Liver (tissue), 9 donors: ENCODE results near the gene HRG. TPM values are rescaled to one million over a fixed set of nuclear protein-coding genes. Genes with fewer than 3 reads are reported as not detected.

Source experiments
- DNase-seq: peaks from one replicate; pipeline ENCODE4 v3.0.0-alpha.2; 2017; ENCODE audit warnings: low spot score
- H3K27ac ChIP-seq, 2 donors: one replicate each; pipeline ENCODE4 v1.7.0; 2013; ENCODE audit warnings: inconsistent platforms in 2 of 2, low read length in 2 of 2, control low read depth in 1 of 2, low read depth in 1 of 2, mild to moderate bottlenecking in 1 of 2
- H3K27me3 ChIP-seq, 4 donors: one replicate each; pipeline versions ENCODE4 v1.6.1 to v1.7.0; 2013; ENCODE audit warnings: low read length in 3 of 4, inconsistent platforms in 1 of 4, mild to moderate bottlenecking in 1 of 4, moderate library complexity in 1 of 4; ENCODE audit not compliant: control insufficient read depth in 4 of 4, insufficient read depth in 4 of 4
- H3K36me3 ChIP-seq, 4 donors: one replicate each; pipeline versions ENCODE4 v1.6.1 to v1.7.0; 2013; ENCODE audit warnings: low read length in 3 of 4, mild to moderate bottlenecking in 3 of 4, low read depth in 1 of 4, moderate library complexity in 1 of 4; ENCODE audit not compliant: control insufficient read depth in 4 of 4, insufficient read depth in 3 of 4
- H3K4me1 ChIP-seq, 4 donors: one replicate each; pipeline versions ENCODE4 v1.6.1 to v1.7.0; 2013; ENCODE audit warnings: low read length in 3 of 4, mild to moderate bottlenecking in 3 of 4, moderate library complexity in 1 of 4; ENCODE audit not compliant: control insufficient read depth in 4 of 4, insufficient read depth in 4 of 4
- H3K4me3 ChIP-seq, 3 donors: one replicate each; pipeline versions ENCODE4 v1.6.1 to v1.7.0; 2013; ENCODE audit warnings: low read length in 3 of 3, control low read depth in 1 of 3, low read depth in 1 of 3, mild to moderate bottlenecking in 1 of 3
- H3K9ac ChIP-seq, 2 donors: one replicate each; pipeline ENCODE4 v1.7.0; 2013; ENCODE audit warnings: low read length in 2 of 2, mild to moderate bottlenecking in 2 of 2, moderate library complexity in 2 of 2, control low read depth in 1 of 2, low read depth in 1 of 2
- H3K9me3 ChIP-seq, 4 donors: one replicate each; pipeline versions ENCODE4 v1.6.1 to v1.7.0; 2013; ENCODE audit warnings: low read length in 3 of 4; ENCODE audit not compliant: control insufficient read depth in 4 of 4
- EGR1 ChIP-seq, 2 donors: IDR thresholded peaks; 2 replicates each; pipeline ENCODE4 v1.6.1; 2016 to 2018; ENCODE audit warnings: antibody characterized with exemption in 2 of 2, low read depth in 2 of 2
- FOXA1 ChIP-seq: IDR thresholded peaks from 2 replicates; pipeline ENCODE4 v1.6.1; 2016; ENCODE audit warnings: antibody characterized with exemption
- FOXA2 ChIP-seq: IDR thresholded peaks from 2 replicates; pipeline ENCODE4 v1.6.1; 2016; ENCODE audit warnings: antibody characterized with exemption
- GABPA ChIP-seq, 2 donors: IDR thresholded peaks in 1 of 2; conservative IDR thresholded peaks in 1 of 2; 2 replicates each; pipeline ENCODE4 v1.6.1; 2016; ENCODE audit warnings: antibody characterized with exemption in 2 of 2, mild to moderate bottlenecking in 1 of 2, moderate library complexity in 1 of 2
- HNF4A ChIP-seq, 2 donors: conservative IDR thresholded peaks; 2 replicates each; pipeline ENCODE4 v1.6.1; 2016; ENCODE audit warnings: antibody characterized with exemption in 2 of 2, mild to moderate bottlenecking in 2 of 2
- HNF4G ChIP-seq: IDR thresholded peaks from 2 replicates; pipeline ENCODE4 v1.6.1; 2016; ENCODE audit warnings: antibody characterized with exemption
- JUND ChIP-seq, 2 donors: IDR thresholded peaks; 2 replicates each; pipeline ENCODE4 v1.6.1; 2016; ENCODE audit warnings: antibody characterized with exemption in 2 of 2
- MAX ChIP-seq: IDR thresholded peaks from 2 replicates; pipeline ENCODE4 v1.6.1; 2016; ENCODE audit warnings: antibody characterized with exemption
- NR2F2 ChIP-seq: IDR thresholded peaks from 2 replicates; pipeline ENCODE4 v1.6.1; 2016; ENCODE audit warnings: antibody characterized with exemption
- RAD21 ChIP-seq, 2 donors: IDR thresholded peaks; 2 replicates each; pipeline ENCODE4 v1.6.1; 2016; ENCODE audit warnings: antibody characterized with exemption in 2 of 2, mild to moderate bottlenecking in 2 of 2
- RXRA ChIP-seq, 2 donors: IDR thresholded peaks; 2 replicates each; pipeline ENCODE4 v1.6.1; 2017 to 2018; ENCODE audit warnings: antibody characterized with exemption in 2 of 2, mild to moderate bottlenecking in 1 of 2
- SP1 ChIP-seq: IDR thresholded peaks from 2 replicates; pipeline ENCODE4 v1.6.1; 2018; ENCODE audit warnings: antibody characterized with exemption, mild to moderate bottlenecking
- TAF1 ChIP-seq: conservative IDR thresholded peaks from 2 replicates; pipeline ENCODE4 v1.6.1; 2016; ENCODE audit warnings: antibody characterized with exemption, mild to moderate bottlenecking
- YY1 ChIP-seq: IDR thresholded peaks from 2 replicates; pipeline ENCODE4 v1.6.1; 2016; ENCODE audit warnings: antibody characterized with exemption, mild to moderate bottlenecking
- WGBS: extraction: QIAGEN DNeasy Blood & Tissue Kit; methylation state at CpG from one replicate; pipeline ENCODE4 v1.1.7; 2013; 5-methylcytosine and 5-hydroxymethylcytosine counted together
- polyA plus RNA-seq, 2 donors: library from polyadenylated mRNA; stranded (reverse) in 1 of 2; unstranded in 1 of 2; fragments of 200-250 nt in 1 of 2; fragments of >200 nt in 1 of 2; fragmentation: Nextera tagmentation in 1 of 2; extraction: Ambion mirVana in 1 of 2; gene quantifications; one replicate each; pipeline versions ENCODE4 v1.2.1 to v1.2.3, GENCODE V29; 2013 to 2015
- total RNA-seq, 2 donors: library from RNA; depleted of rRNA; stranded (reverse); fragments of >200 nt; gene quantifications; one replicate each; pipeline ENCODE4 v1.2.3, GENCODE V29; 2014
- TF ChIP-seq, protein P1 (sequence below): IDR thresholded peaks from 2 replicates; pipeline ENCODE4 v1.6.1; 2016; ENCODE audit warnings: antibody characterized with exemption
- TF ChIP-seq, protein P2 (sequence below): IDR thresholded peaks from 2 replicates; pipeline ENCODE4 v1.6.1; 2016; ENCODE audit warnings: antibody characterized with exemption
- TF ChIP-seq, protein P3 (sequence below): fragments of 150-350 bp; IDR thresholded peaks from 2 replicates; pipeline ENCODE4 v1.5.1; 2017; ENCODE audit warnings: improper control_type of control experiment, low read depth, low read length; ENCODE audit not compliant: missing input control
- donor health status: healthy.
- donor health status: healthy.
- donor health status: healthy.
- donor health status: healthy.
- donor health status: healthy.

The HRG gene
- total and polyA plus RNA-seq, 4 donors = 41.8 to 837 (median 227) TPM

DNA sequence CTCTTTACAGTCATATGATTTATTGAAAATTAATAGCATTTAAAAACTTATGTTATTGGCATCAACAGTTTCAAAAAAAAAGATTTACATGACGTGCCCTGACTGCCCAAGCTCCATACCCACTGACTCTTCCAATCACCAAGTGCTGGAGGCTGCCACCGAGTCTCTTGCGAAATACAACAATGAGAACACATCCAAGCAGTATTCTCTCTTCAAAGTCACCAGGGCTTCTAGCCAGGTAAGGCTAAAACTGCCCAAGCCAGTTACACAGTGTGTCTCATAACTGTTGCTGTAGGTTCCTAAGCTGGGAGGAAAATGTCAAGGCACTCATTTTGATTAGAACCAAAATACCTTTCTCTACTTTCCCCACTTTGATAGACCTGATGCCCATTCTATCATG is 21.1 kb upstream of the HRG start:
- TF ChIP-seq HNF4A (conservative IDR thresholded peaks at IDR 0.05) (peak in 1 of 2 donors; percentile 11), FOXA2 (no peak)
- DNase-seq = no peak
- 49% methylated on average over 3 of the region's 3 CpGs for WGBS

GRCh38 chr3:186646106-186646505 is 19.7 kb upstream of the HRG start:
- Histone ChIP-seq H3K36me3 (peaks cover 0 to 52% (median 24%) of the 10 kb centered on the region in 4 donors), H3K4me1 (peaks cover 0 to 35% (median 18%) of the 10 kb centered on the region in 4 donors), H3K4me3 (no peak overlapping the region), H3K27me3 (no peaks in the 10 kb centered on the region), H3K27ac (no peak overlapping the region), H3K9ac (no peak overlapping the region), H3K9me3 (no peaks in the 10 kb centered on the region)
- WGBS = 96% methylated on average over 4 of the region's 4 CpGs
- DNase-seq = no peak
- TF ChIP-seq RXRA (IDR thresholded peaks at IDR 0.05) (no peak), SP1 (no peak), TAF1 (no peak), MAX (no peak), FOXA1 (no peak), GABPA (IDR thresholded peaks at IDR 0.05 in 1 of 2, conservative IDR thresholded peaks at IDR 0.05 in 1 of 2) (no peak)
- TF ChIP-seq, protein P1, sequence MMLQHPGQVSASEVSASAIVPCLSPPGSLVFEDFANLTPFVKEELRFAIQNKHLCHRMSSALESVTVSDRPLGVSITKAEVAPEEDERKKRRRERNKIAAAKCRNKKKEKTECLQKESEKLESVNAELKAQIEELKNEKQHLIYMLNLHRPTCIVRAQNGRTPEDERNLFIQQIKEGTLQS = no peak
- TF ChIP-seq, protein P2, sequence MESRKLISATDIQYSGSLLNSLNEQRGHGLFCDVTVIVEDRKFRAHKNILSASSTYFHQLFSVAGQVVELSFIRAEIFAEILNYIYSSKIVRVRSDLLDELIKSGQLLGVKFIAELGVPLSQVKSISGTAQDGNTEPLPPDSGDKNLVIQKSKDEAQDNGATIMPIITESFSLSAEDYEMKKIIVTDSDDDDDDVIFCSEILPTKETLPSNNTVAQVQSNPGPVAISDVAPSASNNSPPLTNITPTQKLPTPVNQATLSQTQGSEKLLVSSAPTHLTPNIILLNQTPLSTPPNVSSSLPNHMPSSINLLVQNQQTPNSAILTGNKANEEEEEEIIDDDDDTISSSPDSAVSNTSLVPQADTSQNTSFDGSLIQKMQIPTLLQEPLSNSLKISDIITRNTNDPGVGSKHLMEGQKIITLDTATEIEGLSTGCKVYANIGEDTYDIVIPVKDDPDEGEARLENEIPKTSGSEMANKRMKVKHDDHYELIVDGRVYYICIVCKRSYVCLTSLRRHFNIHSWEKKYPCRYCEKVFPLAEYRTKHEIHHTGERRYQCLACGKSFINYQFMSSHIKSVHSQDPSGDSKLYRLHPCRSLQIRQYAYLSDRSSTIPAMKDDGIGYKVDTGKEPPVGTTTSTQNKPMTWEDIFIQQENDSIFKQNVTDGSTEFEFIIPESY = no peak

More for the DNA sequence above, 21.1 kb upstream of the HRG start:
- Histone ChIP-seq H3K36me3 (peaks cover 0 to 44% (median 21%) of the 10 kb centered on the region in 4 donors), H3K4me1 (peaks cover 2 to 45% (median 26%) of the 10 kb centered on the region in 4 donors), H3K9ac (no peak overlapping the region), H3K27ac (no peak overlapping the region), H3K27me3 (no peaks in the 10 kb centered on the region), H3K4me3 (no peak overlapping the region), H3K9me3 (no peaks in the 10 kb centered on the region)

DNA sequence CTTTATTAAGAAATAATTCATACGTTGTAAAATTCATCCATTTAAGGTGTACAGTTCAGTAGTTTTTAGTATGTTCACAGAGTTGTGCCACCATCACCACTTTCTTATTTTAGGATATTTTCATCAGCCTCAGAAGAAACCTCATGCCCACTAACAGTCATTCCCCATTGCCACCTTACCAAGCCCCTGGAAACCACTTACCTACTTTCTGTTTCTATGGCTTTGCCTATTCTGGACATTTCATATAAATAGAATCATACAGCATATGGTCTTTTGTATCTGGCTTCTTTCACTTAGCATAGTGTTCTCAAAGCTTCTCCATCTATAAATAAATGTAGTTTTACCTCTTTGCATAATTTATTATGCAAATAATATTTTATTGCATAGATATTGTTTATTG is 19.0 kb upstream of the HRG start:
- H3K36me3 ChIP-seq = peaks cover 0 to 59% (median 31%) of the 10 kb centered on the region in 4 donors
- TF ChIP-seq RXRA (IDR thresholded peaks at IDR 0.05) (no peak), EGR1 (IDR thresholded peaks at IDR 0.05; ENCODE audit: low read depth in 2 of 2) (no peak), MAX (no peak), JUND (IDR thresholded peaks at IDR 0.05) (no peak), SP1 (no peak), GABPA (IDR thresholded peaks at IDR 0.05 in 1 of 2, conservative IDR thresholded peaks at IDR 0.05 in 1 of 2) (no peak), HNF4A (conservative IDR thresholded peaks at IDR 0.05) (no peak), NR2F2 (no peak), YY1 (no peak), RAD21 (IDR thresholded peaks at IDR 0.05) (no peak), TAF1 (no peak), FOXA1 (no peak), FOXA2 (no peak), HNF4G (no peak)
- TF ChIP-seq, protein P2 = no peak
- TF ChIP-seq, protein P1 = no peak
- TF ChIP-seq, protein P3, sequence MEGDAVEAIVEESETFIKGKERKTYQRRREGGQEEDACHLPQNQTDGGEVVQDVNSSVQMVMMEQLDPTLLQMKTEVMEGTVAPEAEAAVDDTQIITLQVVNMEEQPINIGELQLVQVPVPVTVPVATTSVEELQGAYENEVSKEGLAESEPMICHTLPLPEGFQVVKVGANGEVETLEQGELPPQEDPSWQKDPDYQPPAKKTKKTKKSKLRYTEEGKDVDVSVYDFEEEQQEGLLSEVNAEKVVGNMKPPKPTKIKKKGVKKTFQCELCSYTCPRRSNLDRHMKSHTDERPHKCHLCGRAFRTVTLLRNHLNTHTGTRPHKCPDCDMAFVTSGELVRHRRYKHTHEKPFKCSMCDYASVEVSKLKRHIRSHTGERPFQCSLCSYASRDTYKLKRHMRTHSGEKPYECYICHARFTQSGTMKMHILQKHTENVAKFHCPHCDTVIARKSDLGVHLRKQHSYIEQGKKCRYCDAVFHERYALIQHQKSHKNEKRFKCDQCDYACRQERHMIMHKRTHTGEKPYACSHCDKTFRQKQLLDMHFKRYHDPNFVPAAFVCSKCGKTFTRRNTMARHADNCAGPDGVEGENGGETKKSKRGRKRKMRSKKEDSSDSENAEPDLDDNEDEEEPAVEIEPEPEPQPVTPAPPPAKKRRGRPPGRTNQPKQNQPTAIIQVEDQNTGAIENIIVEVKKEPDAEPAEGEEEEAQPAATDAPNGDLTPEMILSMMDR = no peak

More for the DNA sequence above, 19.0 kb upstream of the HRG start:
- DNase-seq = no peak
- H3K4me3 ChIP-seq = no peak overlapping the region
- H3K4me1 ChIP-seq = peaks cover 0 to 30% (median 17%) of the 10 kb centered on the region in 4 donors
- H3K27ac ChIP-seq = no peak overlapping the region
- H3K9ac ChIP-seq = no peak overlapping the region
- 86% methylated on average over 1 of the region's 1 CpG for WGBS
- H3K27me3 ChIP-seq = no peaks in the 10 kb centered on the region
- H3K9me3 ChIP-seq = peaks cover 0 to 5% (median under 1%) of the 10 kb centered on the region in 4 donors
